Progenitor cell of endocrine pancreas (in vitro differentiated cells): ENCODE results near the gene CYP1A2. TPM values are rescaled to one million over a fixed set of nuclear protein-coding genes. Genes with fewer than 3 reads are reported as not detected.
"Not testable (repeated sequence)": the region's sequence is repeated elsewhere in the genome, so short reads cannot be mapped to it uniquely, and the experiment has no call there.

ENCODE experiments used
- DNase-seq: peaks from one replicate; pipeline ENCODE4 v3.0.0; 2021; ENCODE audit warnings: low spot score; ENCODE audit not compliant: unreplicated experiment
- H3K27ac Mint-ChIP-seq: 2 replicates; pipeline ENCODE4 v1.8.0; 2021; ENCODE audit warnings: mild to moderate bottlenecking, moderate library complexity, mixed read lengths
- H3K27me3 Mint-ChIP-seq: 2 replicates; pipeline ENCODE4 v1.8.0; 2021; ENCODE audit warnings: mixed read lengths
- H3K36me3 Mint-ChIP-seq: 2 replicates; pipeline ENCODE4 v1.8.0; 2022; ENCODE audit warnings: mixed read lengths; ENCODE audit not compliant: insufficient read depth
- H3K4me1 Mint-ChIP-seq: 2 replicates; pipeline ENCODE4 v1.8.0; 2021; ENCODE audit warnings: low read depth, mixed read lengths
- H3K4me3 Mint-ChIP-seq: 2 replicates; pipeline ENCODE4 v1.8.0; 2021; ENCODE audit warnings: low read depth, mild to moderate bottlenecking, moderate library complexity, mixed read lengths
- H3K9me3 Mint-ChIP-seq: 2 replicates; pipeline ENCODE4 v1.8.0; 2021; ENCODE audit warnings: low read depth, mixed read lengths
- CTCF ChIP-seq: fragments of 200-600 bp; sonication (generic); IDR thresholded peaks from one replicate; pipeline ENCODE4 v1.5.0; 2021; ENCODE audit warnings: antibody characterized with exemption, mild to moderate bottlenecking; ENCODE audit not compliant: unreplicated experiment
- total RNA-seq: library from RNA; stranded (reverse); gene quantifications from 2 replicates; pipeline ENCODE4 v1.2.1, GENCODE V29; 2021

CYP1A2 gene
- total RNA-seq, 1 donor from 2014 or later, result not detected

DNA sequence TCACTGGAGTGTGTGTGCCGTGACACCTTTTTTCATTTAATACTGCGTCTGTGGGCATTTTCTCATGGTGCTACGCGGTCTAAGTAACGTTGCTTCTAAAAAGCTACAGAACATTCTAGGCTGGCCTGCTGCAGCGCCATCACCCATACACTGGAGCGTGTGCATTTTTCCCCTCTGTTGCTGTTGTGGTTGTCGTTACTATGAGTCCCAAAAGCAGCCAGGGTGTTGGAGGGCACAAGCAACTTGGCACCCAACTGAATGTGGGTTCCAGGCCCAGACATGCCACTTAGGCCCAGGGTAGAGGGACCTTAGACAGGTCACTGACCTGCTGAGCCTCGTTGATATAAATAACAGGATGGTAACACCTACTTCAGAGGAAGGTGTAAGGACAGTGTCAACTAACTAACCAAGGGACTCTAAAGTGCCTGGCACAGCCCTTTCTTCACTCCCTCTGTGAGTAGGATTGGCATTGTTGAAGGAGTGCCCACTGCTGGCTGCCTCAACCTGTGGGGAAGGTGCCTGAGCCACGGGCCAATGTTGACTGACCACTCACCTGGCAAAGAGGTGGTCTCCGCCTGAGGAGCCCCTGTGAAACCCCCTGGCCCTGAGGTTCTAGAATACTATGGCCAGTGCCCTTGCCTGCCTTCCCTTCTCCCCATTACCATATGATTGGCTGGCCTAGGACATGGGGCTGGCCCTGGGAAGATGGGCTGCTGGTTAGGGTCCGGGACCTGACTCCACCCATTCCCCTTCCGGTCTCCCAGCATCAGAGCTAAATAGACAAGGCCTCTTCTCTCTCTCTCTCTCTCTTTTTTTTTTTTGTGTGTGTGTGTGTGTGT is 36.8 kb downstream of the CYP1A2 start:
- DNase-seq, result no peak
- Mint-ChIP-seq H3K27me3 (peaks cover 10% of the 10 kb centered on the region), H3K4me1 (peaks cover 32% of the 10 kb centered on the region), H3K4me3 (no peak overlapping the region), H3K27ac (no peak overlapping the region), H3K36me3 (no peaks in the 10 kb centered on the region), H3K9me3 (no peaks in the 10 kb centered on the region)
- TF ChIP-seq CTCF, result no peak

GRCh38 chr15:74786081-74786480 is 37.4 kb downstream of the CYP1A2 start:
- not testable (repeated sequence) for H3K9me3 Mint-ChIP-seq, H3K36me3 Mint-ChIP-seq, H3K4me3 Mint-ChIP-seq, H3K27me3 Mint-ChIP-seq, H3K27ac Mint-ChIP-seq, DNase-seq
- H3K4me1 Mint-ChIP-seq, result peaks cover 30% of the 10 kb centered on the region

DNA sequence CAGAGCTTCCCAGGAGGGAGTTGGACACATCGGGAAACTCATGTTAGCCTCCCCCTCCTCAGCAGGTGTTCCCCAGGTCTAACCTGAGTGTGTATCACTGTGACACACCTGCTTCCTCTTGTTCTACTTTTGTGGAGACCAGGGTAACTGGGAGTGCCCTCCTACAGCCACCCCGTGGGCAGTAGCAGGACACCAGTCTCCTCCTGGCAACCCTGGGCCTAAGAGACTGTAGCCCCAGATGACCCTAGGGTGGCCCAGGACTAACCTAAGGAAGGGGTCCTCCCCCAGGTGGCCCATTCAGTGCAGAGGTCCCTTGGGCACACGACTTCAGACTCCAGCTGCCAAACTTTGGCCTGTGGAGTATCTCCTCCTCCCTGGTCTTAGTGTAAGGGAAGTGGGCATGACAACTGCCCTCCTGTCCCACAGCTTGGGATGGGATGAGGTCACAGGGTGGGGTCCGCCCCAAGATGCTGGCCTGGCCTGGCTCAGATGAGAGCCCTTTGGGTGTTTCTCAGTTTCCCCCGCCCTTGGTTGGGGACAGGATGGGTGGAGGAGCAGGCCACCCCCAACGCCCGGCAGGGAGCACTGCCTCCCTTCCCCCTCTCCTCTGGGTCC is 38.0 kb downstream of the CYP1A2 start:
- DNase-seq, result no peak
- no peak overlapping the region for H3K27ac Mint-ChIP-seq
- H3K27me3 Mint-ChIP-seq, result no peaks in the 10 kb centered on the region
- no peak for TF ChIP-seq CTCF
- no peak overlapping the region for H3K4me3 Mint-ChIP-seq
- H3K4me1 Mint-ChIP-seq, result peaks cover 26% of the 10 kb centered on the region
- H3K36me3 Mint-ChIP-seq, result no peaks in the 10 kb centered on the region
- no peaks in the 10 kb centered on the region for H3K9me3 Mint-ChIP-seq

GRCh38 chr15:74787251-74788041 is 38.8 kb downstream of the CYP1A2 start:
- peak; percentile 51 for TF ChIP-seq CTCF
- no peak for DNase-seq
- Mint-ChIP-seq H3K9me3 (no peaks in the 10 kb centered on the region), H3K27ac (no peak overlapping the region), H3K4me1 (peaks cover 26% of the 10 kb centered on the region), H3K4me3 (no peak overlapping the region), H3K36me3 (no peaks in the 10 kb centered on the region), H3K27me3 (no peaks in the 10 kb centered on the region)

DNA sequence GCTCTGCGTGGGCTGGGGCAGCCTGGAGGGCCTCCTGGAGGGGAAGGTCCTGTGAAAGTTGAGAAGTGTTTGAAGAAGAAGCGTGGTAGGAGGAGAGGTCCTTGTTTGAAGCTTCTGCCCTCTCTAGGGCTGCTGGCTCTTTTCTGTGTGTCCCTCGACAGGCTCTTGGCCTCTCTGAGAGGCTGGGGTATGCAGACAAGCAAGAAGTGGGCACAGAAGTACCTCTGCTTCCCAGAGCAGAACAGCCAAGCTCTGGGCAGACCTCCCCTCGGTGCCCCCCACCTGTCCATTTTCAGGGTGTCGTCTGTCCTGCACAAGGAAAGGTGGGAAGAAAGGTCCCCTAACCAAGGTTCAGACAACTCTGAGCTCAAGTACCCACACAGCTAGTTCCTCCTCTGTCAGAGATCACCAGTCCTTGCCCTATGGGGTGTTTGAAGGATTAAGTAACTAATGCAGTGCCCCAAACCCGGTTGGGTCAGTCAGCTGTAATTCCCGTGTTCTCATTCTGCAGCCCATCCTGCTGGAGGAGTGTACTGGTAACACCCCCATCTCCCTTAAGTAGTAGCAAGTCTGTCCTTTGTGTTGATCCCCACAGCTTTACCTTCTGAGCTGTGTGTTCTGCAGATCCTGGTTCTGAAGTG is 39.5 kb downstream of the CYP1A2 start:
- Mint-ChIP-seq H3K36me3 (no peaks in the 10 kb centered on the region), H3K27me3 (no peaks in the 10 kb centered on the region), H3K4me1 (peaks cover 21% of the 10 kb centered on the region), H3K9me3 (no peaks in the 10 kb centered on the region), H3K27ac (no peak overlapping the region), H3K4me3 (no peak overlapping the region)
- DNase-seq, result no peak
- no peak for TF ChIP-seq CTCF
